Measurements from ENCODE around the gene PGAM1.
"Not testable (repeated sequence)": the region's sequence is repeated elsewhere in the genome, so short reads cannot be mapped to it uniquely, and the experiment has no call there.

Gene PGAM1

GRCh38 chr10:97425964-97426775 lies at the start of gene PGAM1:
Gene PGAM1, plus strand, starts transcription at chr10:97426191. Its CDS starts 117 bp downstream, at chr10:97426308.
- peak; percentile 49 for DNase-seq

- no peak for DNase-seq
Observed at GRCh38 chr10:97376413-97376812, 49.6 kb upstream of the PGAM1 start.

- DNase-seq = no peak
Observed at GRCh38 chr10:97378933-97379921, 46.8 kb upstream of the PGAM1 start.

GRCh38 chr10:97380516-97380915 lies 45.5 kb upstream of the PGAM1 start:
- DNase-seq = no peak

GRCh38 chr10:97381626-97382025 lies 44.4 kb upstream of the PGAM1 start:
- DNase-seq = no peak

GRCh38 chr10:97383159-97383558 lies 42.8 kb upstream of the PGAM1 start:
- DNase-seq = no peak

- DNase-seq = no peak
Observed at GRCh38 chr10:97384156-97384555, 41.8 kb upstream of the PGAM1 start.

GRCh38 chr10:97384641-97385040 lies 41.4 kb upstream of the PGAM1 start:
- no peak for DNase-seq

- DNase-seq = no peak
Observed at GRCh38 chr10:97385565-97385964, 40.4 kb upstream of the PGAM1 start.

GRCh38 chr10:97388152-97388551 lies 37.8 kb upstream of the PGAM1 start:
- no peak for DNase-seq

- DNase-seq = no peak
Observed at GRCh38 chr10:97390091-97390490, 35.9 kb upstream of the PGAM1 start.

- DNase-seq = no peak
Observed at GRCh38 chr10:97393034-97393573, 32.9 kb upstream of the PGAM1 start.

- no peak for DNase-seq
Observed at GRCh38 chr10:97396056-97396455, 29.9 kb upstream of the PGAM1 start.

GRCh38 chr10:97399843-97400545 lies 26.0 kb upstream of the PGAM1 start:
- DNase-seq = no peak

- peak; percentile 69 for DNase-seq
Observed at GRCh38 chr10:97400665-97401454, 25.1 kb upstream of the PGAM1 start, which contains the start of gene RRP12. Gene RRP12, minus strand, starts transcription at chr10:97401340. Its CDS starts 109 bp downstream, at chr10:97401231.

GRCh38 chr10:97401455-97401919 lies 24.5 kb upstream of the PGAM1 start:
- no peak for DNase-seq

GRCh38 chr10:97404044-97404443 lies 21.9 kb upstream of the PGAM1 start:
- DNase-seq = no peak

- DNase-seq = no peak
Observed at GRCh38 chr10:97406064-97406463, 19.9 kb upstream of the PGAM1 start.

- not testable (repeated sequence) for DNase-seq
Observed at GRCh38 chr10:97406483-97406882, 19.5 kb upstream of the PGAM1 start.

GRCh38 chr10:97407211-97407951 lies 18.6 kb upstream of the PGAM1 start:
- DNase-seq = peak; percentile 38

GRCh38 chr10:97407952-97408248 lies 18.1 kb upstream of the PGAM1 start:
- DNase-seq = no peak

Data from NCI-H2029 treated with DMSO at 0.1 percent for 48 hours (cell line).